ENCODE results near the gene HES4.
"Not testable (repeated sequence)": the region's sequence is repeated elsewhere in the genome, so short reads cannot be mapped to it uniquely, and the experiment has no call there.

HES4 gene

GRCh38 chr1:995665-996633 lies 3.9 kb downstream of the HES4 start:
- no peak overlapping the region for H3K27ac ChIP-seq (ENCODE audit: low read length)
- peaks cover 0 to 5% of the 10 kb centered on the region in 2 donors for H3K9me3 ChIP-seq (ENCODE audit: control insufficient read depth in 2 of 2, low read length in 2 of 2)
- peaks cover 23% of the 10 kb centered on the region for H3K4me1 ChIP-seq (ENCODE audit: control insufficient read depth, insufficient read depth, low read length)
- no peaks in the 10 kb centered on the region for H3K36me3 ChIP-seq (ENCODE audit: control insufficient read depth in 2 of 2, insufficient read depth in 2 of 2, low read length in 2 of 2)
- H3K27me3 ChIP-seq (ENCODE audit: control insufficient read depth in 1 of 2, insufficient read depth in 2 of 2, low read length in 2 of 2) = peaks cover 2% of the 10 kb centered on the region in 2 donors
- H3K9ac ChIP-seq (ENCODE audit: low read length in 2 of 2) = no peak overlapping the region
- H3K4me3 ChIP-seq (ENCODE audit: low read length in 2 of 2) = no peak overlapping the region

- not testable (repeated sequence) for H3K27ac ChIP-seq (ENCODE audit: low read length); H3K4me3 ChIP-seq (ENCODE audit: low read length in 2 of 2); H3K9ac ChIP-seq (ENCODE audit: low read length in 2 of 2); H3K27me3 ChIP-seq (ENCODE audit: control insufficient read depth in 1 of 2, insufficient read depth in 2 of 2, low read length in 2 of 2); H3K9me3 ChIP-seq (ENCODE audit: control insufficient read depth in 2 of 2, low read length in 2 of 2); H3K36me3 ChIP-seq (ENCODE audit: control insufficient read depth in 2 of 2, insufficient read depth in 2 of 2, low read length in 2 of 2)
- H3K4me1 ChIP-seq (ENCODE audit: control insufficient read depth, insufficient read depth, low read length) = peaks cover 18% of the 10 kb centered on the region
Measured at GRCh38 chr1:994546-994945, 5.4 kb downstream of the HES4 start.

- Histone ChIP-seq H3K4me3 (ENCODE audit: low read length in 2 of 2) (no peak overlapping the region), H3K4me1 (ENCODE audit: control insufficient read depth, insufficient read depth, low read length) (peaks cover 13% of the 10 kb centered on the region), H3K9ac (ENCODE audit: low read length in 2 of 2) (no peak overlapping the region), H3K9me3 (ENCODE audit: control insufficient read depth in 2 of 2, low read length in 2 of 2) (peaks cover 0 to 5% of the 10 kb centered on the region in 2 donors), H3K27me3 (ENCODE audit: control insufficient read depth in 1 of 2, insufficient read depth in 2 of 2, low read length in 2 of 2) (peaks cover 0 to 2% of the 10 kb centered on the region in 2 donors), H3K27ac (ENCODE audit: low read length) (no peak overlapping the region), H3K36me3 (ENCODE audit: control insufficient read depth in 2 of 2, insufficient read depth in 2 of 2, low read length in 2 of 2) (no peaks in the 10 kb centered on the region)
Measured at GRCh38 chr1:993379-993995, 6.4 kb downstream of the HES4 start.

- H3K4me3 ChIP-seq (ENCODE audit: low read length in 2 of 2) = no peak overlapping the region
- peaks cover 0 to 5% of the 10 kb centered on the region in 2 donors for H3K9me3 ChIP-seq (ENCODE audit: control insufficient read depth in 2 of 2, low read length in 2 of 2)
- no peak overlapping the region for H3K9ac ChIP-seq (ENCODE audit: low read length in 2 of 2)
- no peak overlapping the region for H3K27ac ChIP-seq (ENCODE audit: low read length)
- no peaks in the 10 kb centered on the region for H3K36me3 ChIP-seq (ENCODE audit: control insufficient read depth in 2 of 2, insufficient read depth in 2 of 2, low read length in 2 of 2)
- H3K27me3 ChIP-seq (ENCODE audit: control insufficient read depth in 1 of 2, insufficient read depth in 2 of 2, low read length in 2 of 2) = no peaks in the 10 kb centered on the region
- H3K4me1 ChIP-seq (ENCODE audit: control insufficient read depth, insufficient read depth, low read length) = peaks cover 3% of the 10 kb centered on the region
Measured at GRCh38 chr1:992362-992761, 7.5 kb downstream of the HES4 start.

GRCh38 chr1:991895-992294 lies 8.0 kb downstream of the HES4 start:
- Histone ChIP-seq H3K27ac (ENCODE audit: low read length) (no peak overlapping the region), H3K9ac (ENCODE audit: low read length in 2 of 2) (no peak overlapping the region), H3K9me3 (ENCODE audit: control insufficient read depth in 2 of 2, low read length in 2 of 2) (peaks cover 0 to 5% of the 10 kb centered on the region in 2 donors), H3K27me3 (ENCODE audit: control insufficient read depth in 1 of 2, insufficient read depth in 2 of 2, low read length in 2 of 2) (no peaks in the 10 kb centered on the region), H3K4me3 (ENCODE audit: low read length in 2 of 2) (no peak overlapping the region), H3K4me1 (ENCODE audit: control insufficient read depth, insufficient read depth, low read length) (no peaks in the 10 kb centered on the region), H3K36me3 (ENCODE audit: control insufficient read depth in 2 of 2, insufficient read depth in 2 of 2, low read length in 2 of 2) (no peaks in the 10 kb centered on the region)

GRCh38 chr1:991275-991674 lies 8.6 kb downstream of the HES4 start:
- not testable (repeated sequence) for H3K9me3 ChIP-seq (ENCODE audit: control insufficient read depth in 2 of 2, low read length in 2 of 2); H3K9ac ChIP-seq (ENCODE audit: low read length in 2 of 2); H3K4me3 ChIP-seq (ENCODE audit: low read length in 2 of 2); H3K36me3 ChIP-seq (ENCODE audit: control insufficient read depth in 2 of 2, insufficient read depth in 2 of 2, low read length in 2 of 2); H3K27me3 ChIP-seq (ENCODE audit: control insufficient read depth in 1 of 2, insufficient read depth in 2 of 2, low read length in 2 of 2); H3K4me1 ChIP-seq (ENCODE audit: control insufficient read depth, insufficient read depth, low read length); H3K27ac ChIP-seq (ENCODE audit: low read length)

GRCh38 chr1:988061-988460 lies 11.8 kb downstream of the HES4 start:
- H3K4me3 ChIP-seq (ENCODE audit: low read length in 2 of 2); H3K4me1 ChIP-seq (ENCODE audit: control insufficient read depth, insufficient read depth, low read length); H3K9ac ChIP-seq (ENCODE audit: low read length in 2 of 2); H3K27ac ChIP-seq (ENCODE audit: low read length); H3K27me3 ChIP-seq (ENCODE audit: control insufficient read depth in 1 of 2, insufficient read depth in 2 of 2, low read length in 2 of 2); H3K36me3 ChIP-seq (ENCODE audit: control insufficient read depth in 2 of 2, insufficient read depth in 2 of 2, low read length in 2 of 2); H3K9me3 ChIP-seq (ENCODE audit: control insufficient read depth in 2 of 2, low read length in 2 of 2): not testable (repeated sequence)

GRCh38 chr1:985126-985525 lies 14.8 kb downstream of the HES4 start:
- H3K9ac ChIP-seq (ENCODE audit: low read length in 2 of 2) = no peak overlapping the region
- peaks cover 2 to 7% of the 10 kb centered on the region in 2 donors for H3K27me3 ChIP-seq (ENCODE audit: control insufficient read depth in 1 of 2, insufficient read depth in 2 of 2, low read length in 2 of 2)
- H3K9me3 ChIP-seq (ENCODE audit: control insufficient read depth in 2 of 2, low read length in 2 of 2) = no peaks in the 10 kb centered on the region
- no peak overlapping the region for H3K4me3 ChIP-seq (ENCODE audit: low read length in 2 of 2)
- H3K4me1 ChIP-seq (ENCODE audit: control insufficient read depth, insufficient read depth, low read length) = no peaks in the 10 kb centered on the region
- H3K27ac ChIP-seq (ENCODE audit: low read length) = no peak overlapping the region
- H3K36me3 ChIP-seq (ENCODE audit: control insufficient read depth in 2 of 2, insufficient read depth in 2 of 2, low read length in 2 of 2) = no peaks in the 10 kb centered on the region

GRCh38 chr1:984476-984814 lies 15.5 kb downstream of the HES4 start:
- no peak overlapping the region for H3K9ac ChIP-seq (ENCODE audit: low read length in 2 of 2)
- H3K4me1 ChIP-seq (ENCODE audit: control insufficient read depth, insufficient read depth, low read length) = no peaks in the 10 kb centered on the region
- peaks cover 2 to 7% of the 10 kb centered on the region in 2 donors for H3K27me3 ChIP-seq (ENCODE audit: control insufficient read depth in 1 of 2, insufficient read depth in 2 of 2, low read length in 2 of 2)
- H3K9me3 ChIP-seq (ENCODE audit: control insufficient read depth in 2 of 2, low read length in 2 of 2) = no peaks in the 10 kb centered on the region
- H3K4me3 ChIP-seq (ENCODE audit: low read length in 2 of 2) = no peak overlapping the region
- no peaks in the 10 kb centered on the region for H3K36me3 ChIP-seq (ENCODE audit: control insufficient read depth in 2 of 2, insufficient read depth in 2 of 2, low read length in 2 of 2)
- no peak overlapping the region for H3K27ac ChIP-seq (ENCODE audit: low read length)

- no peaks in the 10 kb centered on the region for H3K36me3 ChIP-seq (ENCODE audit: control insufficient read depth in 2 of 2, insufficient read depth in 2 of 2, low read length in 2 of 2)
- peaks cover 2 to 7% of the 10 kb centered on the region in 2 donors for H3K27me3 ChIP-seq (ENCODE audit: control insufficient read depth in 1 of 2, insufficient read depth in 2 of 2, low read length in 2 of 2)
- no peak overlapping the region for H3K9ac ChIP-seq (ENCODE audit: low read length in 2 of 2)
- H3K4me3 ChIP-seq (ENCODE audit: low read length in 2 of 2) = no peak overlapping the region
- H3K4me1 ChIP-seq (ENCODE audit: control insufficient read depth, insufficient read depth, low read length) = no peaks in the 10 kb centered on the region
- H3K9me3 ChIP-seq (ENCODE audit: control insufficient read depth in 2 of 2, low read length in 2 of 2) = no peaks in the 10 kb centered on the region
- H3K27ac ChIP-seq (ENCODE audit: low read length) = no peak overlapping the region
Measured at GRCh38 chr1:983798-984475, 16.0 kb downstream of the HES4 start.

All from stomach smooth muscle (tissue), 2 donors.